Tibial nerve (tissue), 4 donors: ENCODE results near the gene CCDC57.

Source experiments
- CTCF ChIP-seq, 5 experiments: fragments of 200-600 bp in 3 of 5; fragments of 450-650 bp in 2 of 5; sonication (generic) in 3 of 5; IDR thresholded peaks; one replicate each; pipeline ENCODE4 v1.5.1; 2016 to 2019; ENCODE audit warnings: antibody characterized with exemption in 5 of 5, mild to moderate bottlenecking in 3 of 5, moderate library complexity in 2 of 5
- EP300 ChIP-seq, 2 donors: sonication (generic); formaldehyde crosslinking; IDR thresholded peaks; one replicate each; pipeline ENCODE4 v1.6.1; 2017; ENCODE audit warnings: antibody characterized with exemption in 2 of 2, mild to moderate bottlenecking in 1 of 2

GRCh38 chr17:82219753-82220709 lies 7.4 kb upstream of the CCDC57 start:
- TF ChIP-seq EP300 (IDR thresholded peaks at IDR 0.05) (no peak), CTCF (IDR thresholded peaks at IDR 0.05) (no peak)
